ENCODE measurements around the gene CENPS. TPM values are rescaled to one million over a fixed set of nuclear protein-coding genes. Genes with fewer than 3 reads are reported as not detected.

CENPS gene
- total and polyA plus RNA-seq, 2 of the 13 experiments (the other 11 are each of a cell fraction or from before 2014, with no cell fraction given), result 3.3 to 22.0 TPM

DNA sequence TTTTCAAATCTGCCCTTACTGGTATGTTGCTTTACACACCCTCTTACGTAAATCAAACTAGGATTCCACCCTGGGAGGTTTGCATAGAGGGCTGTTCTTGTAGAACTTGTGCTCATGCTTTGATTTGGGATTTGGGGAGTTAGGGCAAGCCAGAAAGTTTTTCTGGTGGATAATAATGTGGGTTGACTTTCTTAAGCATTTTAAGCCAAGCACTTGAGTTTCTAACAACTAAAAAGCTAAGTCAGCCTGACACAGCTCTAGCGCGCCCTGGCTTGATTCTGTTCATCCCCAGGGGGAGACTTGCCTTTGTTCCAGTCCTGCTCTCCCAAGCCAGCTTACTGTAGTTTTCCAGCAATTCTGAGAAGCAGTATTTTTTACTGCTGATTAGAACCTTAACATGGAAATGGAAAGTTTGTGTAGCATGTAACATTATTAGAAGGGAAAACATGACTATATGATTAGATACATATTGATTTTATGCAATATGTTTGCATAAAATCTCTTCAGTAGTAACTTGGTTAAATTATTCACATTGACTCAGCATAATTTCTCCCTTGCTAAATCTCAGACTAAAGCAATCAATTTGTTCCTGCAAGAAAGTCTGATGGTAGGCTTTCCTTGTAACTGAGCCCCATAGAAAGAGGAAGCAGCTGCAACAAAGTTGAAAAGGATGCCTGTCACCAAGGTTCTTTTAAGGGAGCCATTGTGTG is 42.4 kb upstream of the CENPS start:
- WGBS (ENCODE audit: low lambda C conversion rate), result 60% methylated on average over 3 of the region's 3 CpGs
- Histone ChIP-seq H3K4me2 (ENCODE audit: low read depth, low read length) (peak overlapping the region; percentile 62; the same call in 1 of the 2 replicates), H3K27me3 (ENCODE audit: control insufficient read depth in 1 of 2, insufficient read depth in 2 of 2, low read length in 2 of 2) (no peaks in the 10 kb centered on the region), H4K20me1 (ENCODE audit: insufficient read depth, low read length) (no peaks in the 10 kb centered on the region), H3K9me3 (ENCODE audit: low read length) (no peaks in the 10 kb centered on the region), H2AFZ (ENCODE audit: low read length) (no peak overlapping the region), H3K27ac (ENCODE audit: extremely low read length, insufficient read depth, low read length) (peak overlapping the region; percentile 74), H3K4me3 (replicated peaks in 1 of 3; ENCODE audit: insufficient read depth in 1 of 3, low read depth in 2 of 3, low read length in 3 of 3) (peak overlapping the region in 1 of 3 experiments; percentile 1; a peak in 1 of 6 replicates), H3K79me2 (ENCODE audit: insufficient read depth, low read length) (no peaks in the 10 kb centered on the region), H3K4me1 (ENCODE audit: insufficient read depth, low read length) (peaks cover 51% of the 10 kb centered on the region), H3K36me3 (replicated peaks in 1 of 2; ENCODE audit: control insufficient read depth in 1 of 2, insufficient read depth in 2 of 2, low read length in 2 of 2) (no peaks in the 10 kb centered on the region), H3K9ac (ENCODE audit: insufficient read depth, low read depth, low read length) (no peak overlapping the region; the same call in 1 of the 2 replicates)
- intact Hi-C loops (cut with micrococcal nuclease; ENCODE audit: unreplicated experiment), result no loop called here
- ATAC-seq (peak; percentile 46), FAIRE-seq (peak; percentile 44), DNase-seq (ENCODE audit: low spot score) (no peak)
- in situ Hi-C loops (cut with HindIII; ENCODE audit: extremely low pct_ligation_motif_present, low pct_unique_long_range_greater_than_20kb), result loop anchor here (10.0 kb wide), 1 partner anchor 87 kb away; the partner anchor contains the start of genes DFFA and PEX14
- ChIA-PET POLR2A (interaction anchor here (0.9 to 4.7 kb wide), 2 partner anchors 13 to 38 kb away, joined by 3 to 65 read pairs; partner anchors contain the start of gene PGD), CTCF (ENCODE audit: low intra/inter-chr PET ratio, low total read pairs) (no interaction called here)
- TF ChIP-seq MAFF (IDR thresholded peaks at IDR 0.05; ENCODE audit: low read depth, low read length) (peak; percentile 86), ATM (IDR thresholded peaks at IDR 0.05; ENCODE audit: borderline replicate concordance) (no peak), MAFK (conservative IDR thresholded peaks at IDR 0.05 in 1 of 2, IDR thresholded peaks at IDR 0.05 in 1 of 2; ENCODE audit: low read length in 2 of 2) (peak; percentile 85 to 87), FOSL2 (CRISPR knock-in tag; IDR thresholded peaks at IDR 0.05) (no peak), ZNF235 (CRISPR knock-in tag; IDR thresholded peaks at IDR 0.05; ENCODE audit: borderline replicate concordance) (no peak), RORA (CRISPR knock-in tag; IDR thresholded peaks at IDR 0.05) (0 out of 2 replicates have a peak, but pooled peaks have one; percentile 18), NR2F2 (IDR thresholded peaks at IDR 0.05; ENCODE audit: borderline replicate concordance, low read depth) (no peak), REL (CRISPR knock-in tag; conservative IDR thresholded peaks at IDR 0.05) (no peak), SOX5 (CRISPR knock-in tag; IDR thresholded peaks at IDR 0.05; ENCODE audit: borderline replicate concordance) (no peak), ZNF136 (CRISPR knock-in tag; IDR thresholded peaks at IDR 0.05; ENCODE audit: low read depth) (no peak), KLF16 (CRISPR knock-in tag; IDR thresholded peaks at IDR 0.05) (0 out of 4 replicates have a peak, but pooled peaks of 1 of the 2 experiments have one; percentile 7), ZNF530 (CRISPR knock-in tag; IDR thresholded peaks at IDR 0.05; ENCODE audit: low read depth) (no peak), NFE2L2 (IDR thresholded peaks at IDR 0.05; ENCODE audit: low read length) (peak; percentile 54; the same call in 1 of the 2 replicates), ZKSCAN1 (IDR thresholded peaks at IDR 0.05; ENCODE audit: low read length) (no peak), KLF9 (CRISPR knock-in tag; IDR thresholded peaks at IDR 0.05; ENCODE audit: low read depth) (no peak), CHD2 (IDR thresholded peaks at IDR 0.05; ENCODE audit: low read depth, low read length) (no peak), CCDC6 (CRISPR knock-in tag; IDR thresholded peaks at IDR 0.05) (no peak), PHF8 (CRISPR knock-in tag; IDR thresholded peaks at IDR 0.05) (no peak), ZNF567 (CRISPR knock-in tag; IDR thresholded peaks at IDR 0.05; ENCODE audit: borderline replicate concordance) (no peak), SAFB2 (CRISPR knock-in tag; IDR thresholded peaks at IDR 0.05; ENCODE audit: borderline replicate concordance, low read depth) (no peak), ZNF879 (CRISPR knock-in tag; IDR thresholded peaks at IDR 0.05) (no peak)
- TF ChIP-seq, protein P1, sequence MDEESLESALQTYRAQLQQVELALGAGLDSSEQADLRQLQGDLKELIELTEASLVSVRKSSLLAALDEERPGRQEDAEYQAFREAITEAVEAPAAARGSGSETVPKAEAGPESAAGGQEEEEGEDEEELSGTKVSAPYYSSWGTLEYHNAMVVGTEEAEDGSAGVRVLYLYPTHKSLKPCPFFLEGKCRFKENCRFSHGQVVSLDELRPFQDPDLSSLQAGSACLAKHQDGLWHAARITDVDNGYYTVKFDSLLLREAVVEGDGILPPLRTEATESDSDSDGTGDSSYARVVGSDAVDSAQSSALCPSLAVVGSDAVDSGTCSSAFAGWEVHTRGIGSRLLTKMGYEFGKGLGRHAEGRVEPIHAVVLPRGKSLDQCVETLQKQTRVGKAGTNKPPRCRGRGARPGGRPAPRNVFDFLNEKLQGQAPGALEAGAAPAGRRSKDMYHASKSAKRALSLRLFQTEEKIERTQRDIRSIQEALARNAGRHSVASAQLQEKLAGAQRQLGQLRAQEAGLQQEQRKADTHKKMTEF (CRISPR knock-in tag; IDR thresholded peaks at IDR 0.05), result 0 out of 2 replicates have a peak, but pooled peaks have one; percentile 14
- TF ChIP-seq, protein P2, sequence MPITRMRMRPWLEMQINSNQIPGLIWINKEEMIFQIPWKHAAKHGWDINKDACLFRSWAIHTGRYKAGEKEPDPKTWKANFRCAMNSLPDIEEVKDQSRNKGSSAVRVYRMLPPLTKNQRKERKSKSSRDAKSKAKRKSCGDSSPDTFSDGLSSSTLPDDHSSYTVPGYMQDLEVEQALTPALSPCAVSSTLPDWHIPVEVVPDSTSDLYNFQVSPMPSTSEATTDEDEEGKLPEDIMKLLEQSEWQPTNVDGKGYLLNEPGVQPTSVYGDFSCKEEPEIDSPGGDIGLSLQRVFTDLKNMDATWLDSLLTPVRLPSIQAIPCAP (CRISPR knock-in tag; IDR thresholded peaks at IDR 0.05; ENCODE audit: low read depth), result no peak
- BruUV-seq (replicated peaks), result no TSS peak
